HepG2 (cell line): ENCODE data around the gene RPRD2. TPM values are rescaled to one million over a fixed set of nuclear protein-coding genes. Genes with fewer than 3 reads are reported as not detected.

Source experiments
- BCL3 ChIP-seq: sonication (generic); formaldehyde crosslinking; IDR thresholded peaks from 2 replicates; pipeline ENCODE4 v1.5.1; 2020; ENCODE audit warnings: mild to moderate bottlenecking, missing genetic modification reagents, moderate library complexity
- CCDC6 ChIP-seq: sonication (generic); formaldehyde crosslinking; IDR thresholded peaks from 2 replicates; pipeline ENCODE4 v1.8.1; 2022; ENCODE audit warnings: mild to moderate bottlenecking, missing genetic modification reagents, moderate library complexity
- DNMT3B ChIP-seq: conservative IDR thresholded peaks from 2 replicates; pipeline ENCODE4 v1.6.1; 2016; ENCODE audit warnings: missing biosample characterization, control low read depth
- ELF4 ChIP-seq: sonication (generic); formaldehyde crosslinking; IDR thresholded peaks from 2 replicates; pipeline ENCODE4 v1.5.0; 2020; ENCODE audit warnings: missing genetic modification reagents, mild to moderate bottlenecking, moderate library complexity, borderline replicate concordance
- HNF4G ChIP-seq, 2 experiments: sonication (generic) in 1 of 2; formaldehyde crosslinking in 1 of 2; IDR thresholded peaks; 2 replicates each; pipeline versions ENCODE4 v1.4.0 to v1.6.1; 2011 to 2020; ENCODE audit warnings: borderline replicate concordance in 2 of 2, low read depth in 2 of 2, mild to moderate bottlenecking in 2 of 2, low read length in 1 of 2, missing genetic modification reagents in 1 of 2, moderate library complexity in 1 of 2
- MEIS2 ChIP-seq: sonication (generic); formaldehyde crosslinking; IDR thresholded peaks from 2 replicates; pipeline ENCODE4 v1.9.0; 2021; ENCODE audit warnings: mild to moderate bottlenecking, missing genetic modification reagents
- NCOA2 ChIP-seq: sonication (generic); formaldehyde crosslinking; IDR thresholded peaks from 2 replicates; pipeline ENCODE4 v1.8.0; 2022; ENCODE audit warnings: inconsistent platforms
- PHF8 ChIP-seq: sonication (generic); formaldehyde crosslinking; IDR thresholded peaks from 2 replicates; pipeline ENCODE4 v1.5.0; 2020; ENCODE audit warnings: missing genetic modification reagents
- RBM39 ChIP-seq: fragments of 200-400 bp; formaldehyde crosslinking; IDR thresholded peaks from one replicate; pipeline ENCODE4 v1.6.1; 2018; ENCODE audit warnings: antibody characterized with exemption, mild to moderate bottlenecking, low read depth, low read length; ENCODE audit not compliant: poor library complexity, severe bottlenecking
- ZBTB1 ChIP-seq: sonication (generic); formaldehyde crosslinking; IDR thresholded peaks from 2 replicates; pipeline ENCODE4 v1.4.0; 2020; ENCODE audit warnings: missing genetic modification reagents, borderline replicate concordance
- ZBTB26 ChIP-seq: IDR thresholded peaks from 2 replicates; pipeline ENCODE4 v1.6.1; 2016; ENCODE audit warnings: missing compliant biosample characterization, missing genetic modification reagents, borderline replicate concordance
- ZGPAT ChIP-seq: IDR thresholded peaks from 2 replicates; pipeline ENCODE4 v1.6.1; 2016; ENCODE audit warnings: mild to moderate bottlenecking
- ZNF18 ChIP-seq: sonication (generic); formaldehyde crosslinking; IDR thresholded peaks from 2 replicates; pipeline ENCODE4 v1.8.0; 2022; ENCODE audit warnings: mild to moderate bottlenecking, missing genetic modification reagents; ENCODE audit not compliant: insufficient replicate concordance
- ZNF460 ChIP-seq: sonication (generic); formaldehyde crosslinking; IDR thresholded peaks from 2 replicates; pipeline ENCODE4 v1.5.1; 2020; ENCODE audit warnings: missing genetic modification reagents, mild to moderate bottlenecking, borderline replicate concordance
- ZNF513 ChIP-seq: sonication (generic); formaldehyde crosslinking; conservative IDR thresholded peaks from 2 replicates; pipeline ENCODE4 v1.5.0; 2020; ENCODE audit warnings: missing genetic modification reagents
- ZNF616 ChIP-seq: sonication (generic); formaldehyde crosslinking; IDR thresholded peaks from 2 replicates; pipeline ENCODE4 v1.5.0; 2020; ENCODE audit warnings: low read depth, mild to moderate bottlenecking, missing genetic modification reagents
- ZNF644 ChIP-seq: IDR thresholded peaks from 2 replicates; pipeline ENCODE4 v1.6.1; 2016; ENCODE audit warnings: low read depth
- ZNF724P ChIP-seq: sonication (generic); formaldehyde crosslinking; IDR thresholded peaks from 2 replicates; pipeline ENCODE4 v1.8.0; 2022; ENCODE audit warnings: missing genetic modification reagents, borderline replicate concordance
- polyA plus RNA-seq, 8 experiments: library from polyadenylated mRNA; depleted of rRNA in 3 of 8; stranded (reverse) in 7 of 8; unstranded in 1 of 8; fragments of >200 nt; fragmentation: Illumina TruSeq in 4 of 8; extraction: Trizol in 4 of 8; gene quantifications; 2 replicates each; pipeline versions ENCODE4 v1.2.1 to v1.2.3, GENCODE V29; 2011 to 2016; ENCODE audit warnings: low read depth in 4 of 8, missing spikeins in 1 of 8, mixed read lengths in 1 of 8; ENCODE audit not compliant: insufficient read depth in 1 of 8
- total RNA-seq, 5 experiments: library from RNA; depleted of rRNA; stranded (reverse); fragments of >200 nt; fragmentation: Illumina TruSeq; extraction: Trizol; gene quantifications; 2 replicates each; pipeline ENCODE4 v1.2.3, GENCODE V29; 2016; ENCODE audit warnings: low read depth in 1 of 5

The RPRD2 gene
- total and polyA plus RNA-seq, 2 of the 13 experiments (the other 11 are each of a cell fraction or from before 2014, with no cell fraction given): 8.0 to 8.9 TPM

- TF ChIP-seq ZNF724P (no peak), ZBTB26 (CRISPR knock-in tag) (0 out of 2 replicates have a peak, but pooled peaks have one; percentile 56), DNMT3B (CRISPR knock-in tag) (peak; percentile 25; the same call in 1 of the 2 replicates), ZGPAT (CRISPR knock-in tag) (peak; percentile 65; the same call in 1 of the 2 replicates), ZNF18 (CRISPR knock-in tag) (no peak), MEIS2 (CRISPR knock-in tag) (no peak; the same call in 1 of the 2 replicates), RBM39 (no peak), ZNF644 (CRISPR knock-in tag) (no peak), BCL3 (CRISPR knock-in tag) (no peak), NCOA2 (CRISPR knock-in tag) (no peak), CCDC6 (CRISPR knock-in tag) (peak; percentile 62; the same call in 1 of the 2 replicates), ZNF460 (CRISPR knock-in tag) (no peak), HNF4G (IDR thresholded peaks at IDR 0.05; ENCODE audit: borderline replicate concordance, low read depth, low read length) (no peak), HNF4G (CRISPR knock-in tag; IDR thresholded peaks at IDR 0.05; ENCODE audit: borderline replicate concordance, low read depth) (no peak), ELF4 (CRISPR knock-in tag) (peak; percentile 87; the same call in 1 of the 2 replicates), ZNF513 (CRISPR knock-in tag) (no peak), ZNF616 (CRISPR knock-in tag) (no peak), PHF8 (peak; percentile 73), ZBTB1 (CRISPR knock-in tag) (no peak)
These were observed at the start of gene RPRD2 (continued) for GRCh38 chr1:150363426-150364230.
